ENCODE data around the gene RELN.

DNA sequence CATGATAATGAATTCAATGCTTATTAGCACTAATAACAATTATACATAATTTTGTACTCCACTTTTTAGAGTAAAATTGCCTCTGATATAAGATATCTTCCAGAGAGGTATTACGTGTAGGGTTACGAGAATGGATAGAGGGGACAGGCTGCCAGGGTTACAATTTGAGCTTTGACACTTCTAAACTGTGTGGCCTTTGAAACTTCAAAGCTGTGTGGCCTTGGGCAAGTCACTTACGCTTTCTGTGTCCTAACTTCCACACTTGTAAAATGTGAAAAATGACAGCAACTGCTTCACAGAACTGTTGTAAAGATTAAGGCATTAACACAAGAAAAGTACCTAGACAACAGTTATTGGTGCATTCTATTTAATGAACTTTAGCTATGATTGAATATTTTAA is 283.9 kb downstream of the RELN start:
- TF ChIP-seq, protein P1, sequence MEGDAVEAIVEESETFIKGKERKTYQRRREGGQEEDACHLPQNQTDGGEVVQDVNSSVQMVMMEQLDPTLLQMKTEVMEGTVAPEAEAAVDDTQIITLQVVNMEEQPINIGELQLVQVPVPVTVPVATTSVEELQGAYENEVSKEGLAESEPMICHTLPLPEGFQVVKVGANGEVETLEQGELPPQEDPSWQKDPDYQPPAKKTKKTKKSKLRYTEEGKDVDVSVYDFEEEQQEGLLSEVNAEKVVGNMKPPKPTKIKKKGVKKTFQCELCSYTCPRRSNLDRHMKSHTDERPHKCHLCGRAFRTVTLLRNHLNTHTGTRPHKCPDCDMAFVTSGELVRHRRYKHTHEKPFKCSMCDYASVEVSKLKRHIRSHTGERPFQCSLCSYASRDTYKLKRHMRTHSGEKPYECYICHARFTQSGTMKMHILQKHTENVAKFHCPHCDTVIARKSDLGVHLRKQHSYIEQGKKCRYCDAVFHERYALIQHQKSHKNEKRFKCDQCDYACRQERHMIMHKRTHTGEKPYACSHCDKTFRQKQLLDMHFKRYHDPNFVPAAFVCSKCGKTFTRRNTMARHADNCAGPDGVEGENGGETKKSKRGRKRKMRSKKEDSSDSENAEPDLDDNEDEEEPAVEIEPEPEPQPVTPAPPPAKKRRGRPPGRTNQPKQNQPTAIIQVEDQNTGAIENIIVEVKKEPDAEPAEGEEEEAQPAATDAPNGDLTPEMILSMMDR (IDR thresholded peaks at IDR 0.05): no peak
- TF ChIP-seq REST (IDR thresholded peaks at IDR 0.05; ENCODE audit: insufficient read depth in 1 of 2, low read depth in 2 of 2, low read length in 1 of 2) (no peak), POLR2AphosphoS5 (IDR thresholded peaks at IDR 0.05; ENCODE audit: low read depth, low read length) (no peak)

All from Panc1 (cell line).